Measurements from ENCODE around the gene ISX. TPM values are rescaled to one million over a fixed set of nuclear protein-coding genes. Genes with fewer than 3 reads are reported as not detected.

The ISX gene
- total RNA-seq, 1 donor from 2014 or later, result not detected

DNA sequence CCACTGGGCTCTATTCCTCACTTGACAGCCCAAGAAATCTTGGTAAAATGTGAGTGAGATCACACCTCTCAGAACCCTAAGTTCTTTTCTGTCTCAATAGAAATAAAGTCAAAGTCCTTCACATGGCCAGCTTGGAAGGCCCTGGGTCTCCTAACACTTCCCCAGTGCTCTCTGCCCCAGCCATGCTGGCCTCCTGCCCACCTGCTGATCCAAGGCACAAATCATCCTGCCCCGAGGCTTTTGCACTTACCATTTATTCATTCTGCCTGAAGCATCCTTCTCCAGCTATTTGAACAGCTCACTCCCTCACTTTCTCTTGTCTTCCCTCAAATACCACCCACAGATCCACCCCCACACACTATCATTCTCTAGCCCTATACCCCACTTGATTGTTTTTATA is 26.4 kb downstream of the ISX start:
- ATAC-seq (ENCODE audit: poor library complexity), result no peak
- no peak for DNase-seq
- intact Hi-C loops (cut with DNase I), result no loop called here

DNA sequence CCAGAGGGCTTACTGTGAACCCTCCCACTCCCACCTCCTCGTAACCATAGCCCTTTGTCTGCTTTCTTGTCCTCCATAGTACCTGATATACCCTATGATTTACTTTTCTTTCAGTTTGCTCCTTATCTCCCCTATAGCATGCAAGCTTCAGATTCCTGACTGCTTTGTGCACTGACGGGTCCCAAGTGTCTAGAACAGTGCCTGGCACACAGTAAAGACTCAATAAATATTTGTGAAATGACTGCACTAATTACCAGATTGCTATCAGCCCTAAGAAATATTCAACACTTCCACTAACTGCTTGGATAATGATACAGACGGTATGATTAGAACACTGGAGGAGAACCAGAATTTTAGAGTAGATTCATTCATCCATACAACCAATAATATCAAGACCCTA is 33.0 kb downstream of the ISX start:
- no peak for DNase-seq
- intact Hi-C loops (cut with DNase I), result no loop called here
- ATAC-seq (ENCODE audit: poor library complexity), result no peak

DNA sequence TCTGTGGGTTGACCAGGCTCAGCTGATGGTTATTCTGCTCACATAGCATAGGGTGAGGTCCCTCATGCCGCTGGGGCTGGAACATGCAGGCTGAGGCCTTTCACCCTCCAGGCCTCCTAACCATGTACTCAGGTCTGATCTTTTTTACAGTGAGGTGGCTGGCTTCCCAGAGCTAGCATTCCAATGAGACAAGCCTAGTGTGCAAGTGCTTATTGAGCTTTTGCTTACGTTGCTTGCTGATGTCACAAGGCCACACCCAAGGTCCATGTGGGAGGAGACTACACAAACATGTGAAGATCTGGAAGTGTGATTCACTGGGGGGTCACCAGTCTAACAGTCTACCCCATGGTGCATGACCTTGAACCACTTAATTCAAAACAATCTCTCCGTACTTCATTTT is 33.9 kb downstream of the ISX start:
- intact Hi-C loops (cut with DNase I), result no loop called here
- DNase-seq, result no peak
- no peak for ATAC-seq (ENCODE audit: poor library complexity)

DNA sequence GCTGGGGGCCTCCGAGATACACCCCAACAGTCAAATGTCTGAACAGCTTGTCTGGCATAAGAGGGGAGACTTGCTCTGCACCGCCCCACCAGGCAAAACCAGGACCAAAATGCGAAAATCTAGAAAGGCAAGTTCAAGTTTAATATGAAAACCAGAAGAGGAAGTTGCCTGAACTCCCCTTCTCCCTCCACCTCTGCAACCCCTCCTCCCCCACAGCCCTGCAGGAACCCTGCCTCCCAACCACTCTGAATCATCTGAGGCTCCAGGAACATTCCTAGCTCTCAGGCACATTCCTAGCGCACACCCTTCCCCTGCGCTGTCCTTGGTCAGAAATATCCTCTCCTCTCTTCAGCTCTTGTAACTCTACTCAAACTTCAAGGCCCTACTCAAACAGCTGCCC is 36.7 kb downstream of the ISX start:
- intact Hi-C loops (cut with DNase I), result no loop called here
- DNase-seq (no peak), ATAC-seq (ENCODE audit: poor library complexity) (peak; percentile 53)

DNA sequence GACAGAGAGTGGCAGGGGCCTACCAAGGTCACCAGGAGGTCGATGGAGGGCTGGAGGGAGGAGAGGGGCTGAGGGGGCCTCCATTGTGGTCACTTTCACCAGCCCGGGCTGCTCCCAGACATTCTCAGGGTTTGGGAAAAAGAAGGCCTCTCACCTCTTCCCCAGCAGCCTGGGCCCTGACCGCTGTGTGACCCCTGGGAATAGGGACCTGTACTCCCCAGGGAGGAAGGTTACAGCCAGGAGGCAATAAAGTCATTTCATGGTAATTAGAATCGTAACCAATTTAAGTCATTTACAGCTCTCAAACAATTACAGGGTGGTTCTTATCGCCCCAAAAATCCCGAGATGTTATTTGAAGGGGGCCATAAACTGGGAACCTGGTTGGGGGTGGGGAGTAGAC is 37.8 kb downstream of the ISX start:
- intact Hi-C loops (cut with DNase I), result no loop called here
- DNase-seq, result no peak
- no peak for ATAC-seq (ENCODE audit: poor library complexity)

DNA sequence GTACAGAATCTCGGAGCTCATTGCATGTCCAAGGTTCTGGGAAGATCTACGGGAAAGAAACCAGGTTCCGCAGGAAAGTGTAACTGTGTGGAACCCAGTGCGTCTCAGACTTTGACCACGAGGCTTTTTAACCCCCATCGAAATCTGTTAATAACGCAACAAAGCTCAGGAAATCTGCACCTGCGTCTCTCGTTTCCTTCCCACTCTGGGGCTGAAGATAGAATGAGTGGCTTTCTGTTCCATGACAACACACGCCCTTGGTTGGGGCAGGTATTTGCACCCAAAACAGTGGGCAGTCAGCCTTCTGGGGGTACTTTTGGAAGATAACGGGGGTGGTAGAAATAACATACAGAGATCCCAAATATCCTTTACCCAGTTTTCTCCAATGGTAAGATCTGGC is 38.5 kb downstream of the ISX start:
- ATAC-seq (ENCODE audit: poor library complexity) (no peak), DNase-seq (no peak)
- intact Hi-C loops (cut with DNase I), result no loop called here

DNA sequence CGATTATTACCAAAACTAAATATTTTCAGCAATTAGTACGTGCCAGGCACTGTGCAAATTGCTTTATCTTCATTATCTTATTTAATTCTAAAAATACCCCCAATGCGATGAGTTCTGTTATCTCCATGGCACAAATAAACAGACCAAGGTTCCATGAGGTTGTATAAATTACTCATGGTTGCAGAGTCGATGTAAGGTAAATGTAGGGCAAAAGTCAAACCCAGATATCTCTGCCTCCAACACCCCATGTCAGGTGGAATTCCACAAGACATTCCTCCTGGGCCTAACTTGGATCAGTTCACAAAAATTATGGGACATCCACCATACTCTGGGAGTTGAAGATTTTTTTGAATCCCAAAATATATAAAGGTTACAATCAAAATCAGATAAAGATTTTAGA is 43.7 kb downstream of the ISX start:
- ATAC-seq (ENCODE audit: poor library complexity) (no peak), DNase-seq (no peak)
- intact Hi-C loops (cut with DNase I), result no loop called here

DNA sequence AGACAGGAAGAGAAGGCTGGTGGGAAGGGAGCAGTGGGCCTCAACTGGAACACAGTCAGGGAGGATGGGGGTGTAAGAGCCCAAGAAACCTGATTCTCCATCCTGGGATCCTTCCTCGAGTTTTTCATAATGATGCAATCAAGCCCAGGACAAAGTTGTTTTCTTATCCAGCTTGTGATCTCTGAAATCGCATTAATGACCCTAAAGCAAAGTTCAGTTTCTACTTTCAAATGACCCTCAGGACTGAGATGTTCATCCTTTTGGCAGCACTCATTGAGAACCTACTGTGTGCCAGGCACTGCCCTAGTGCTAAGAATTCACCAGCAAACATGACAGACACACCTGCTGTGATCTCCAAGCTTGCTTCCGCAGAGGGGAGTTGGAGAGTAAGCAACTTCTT is 45.3 kb downstream of the ISX start:
- no peak for DNase-seq
- intact Hi-C loops (cut with DNase I), result no loop called here
- no peak for ATAC-seq (ENCODE audit: poor library complexity)

DNA sequence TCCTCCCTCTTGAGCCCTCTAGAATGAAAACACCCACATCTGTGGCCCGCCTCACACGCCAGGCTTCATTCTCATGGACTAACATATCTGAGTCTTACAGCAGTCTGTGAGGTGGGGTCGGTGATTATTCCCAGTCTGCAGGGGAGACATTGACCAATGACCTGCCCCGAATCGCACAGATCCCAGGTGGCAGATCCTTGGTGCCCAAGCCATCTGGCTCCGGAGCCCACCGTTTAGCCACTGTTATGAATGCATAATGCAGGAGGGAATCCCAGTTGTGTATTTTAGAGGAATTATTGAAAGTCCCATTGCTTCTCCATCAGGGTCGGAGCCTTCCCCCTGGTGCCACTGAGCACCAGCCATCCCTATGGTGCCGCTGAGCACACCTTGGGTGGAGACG is 47.4 kb downstream of the ISX start:
- intact Hi-C loops (cut with DNase I), result no loop called here
- ATAC-seq (ENCODE audit: poor library complexity) (no peak), DNase-seq (no peak)

DNA sequence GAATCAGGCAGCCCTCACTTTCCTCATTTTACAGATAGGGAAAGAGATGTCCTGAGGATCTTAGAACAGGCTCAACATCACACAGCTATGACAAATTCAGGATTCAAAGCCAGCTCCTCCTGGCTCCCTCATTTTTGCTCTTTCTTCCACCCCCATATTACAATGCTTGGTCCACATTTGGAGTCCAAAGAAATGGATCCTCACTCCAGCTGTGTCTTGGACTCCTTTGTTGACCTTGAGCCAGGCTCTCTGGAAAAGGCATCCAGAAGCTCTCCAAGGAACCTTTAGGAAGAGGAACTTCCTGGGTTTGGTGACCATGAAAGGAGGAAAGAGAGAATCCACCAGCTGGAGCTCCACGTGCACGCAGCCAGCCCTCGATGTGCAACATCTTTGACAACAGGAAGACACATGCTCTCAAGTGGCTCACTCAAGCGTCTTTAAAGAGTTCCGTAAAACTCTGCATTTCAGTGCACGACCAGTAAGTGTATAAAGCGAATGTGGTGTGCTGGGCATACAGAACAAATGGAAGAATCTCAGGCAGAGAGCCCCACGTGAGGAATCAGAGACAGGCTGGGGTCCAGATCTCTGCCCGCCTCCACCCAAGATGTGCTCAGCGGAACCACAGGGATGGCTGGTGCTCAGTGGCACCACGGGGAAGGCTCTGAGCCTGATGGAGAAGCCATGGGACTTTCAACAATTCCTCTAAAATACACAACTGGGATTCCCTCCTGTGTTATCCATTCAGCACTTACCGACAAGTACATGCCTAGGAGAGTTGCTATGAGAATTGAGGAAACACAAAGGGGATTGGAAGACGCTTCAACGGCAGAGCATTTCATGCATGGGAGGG is 48.4 kb downstream of the ISX start:
- intact Hi-C loops (cut with DNase I), result no loop called here
- ATAC-seq (ENCODE audit: poor library complexity) (no peak), DNase-seq (no peak)

DNA sequence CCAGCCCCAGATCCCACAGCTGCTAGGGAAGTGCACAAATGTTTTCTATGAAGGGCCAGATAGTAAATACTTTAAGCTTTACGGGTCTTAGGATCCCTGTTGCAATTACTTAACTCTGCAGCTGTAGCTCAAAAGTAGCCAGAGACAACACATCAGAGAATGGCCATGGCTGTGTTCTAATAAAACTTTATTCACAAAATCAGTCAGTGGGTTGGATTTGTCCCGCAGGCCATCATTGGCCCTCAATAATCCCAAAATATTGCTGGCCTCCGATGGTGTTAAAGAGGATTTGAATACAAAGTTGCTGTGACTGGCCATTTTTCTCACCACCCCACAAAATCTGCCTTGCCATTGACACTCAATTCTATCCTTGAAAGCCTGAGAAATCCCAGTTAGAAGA is 49.6 kb downstream of the ISX start:
- intact Hi-C loops (cut with DNase I), result no loop called here
- no peak for DNase-seq
- ATAC-seq (ENCODE audit: poor library complexity), result no peak

DNA sequence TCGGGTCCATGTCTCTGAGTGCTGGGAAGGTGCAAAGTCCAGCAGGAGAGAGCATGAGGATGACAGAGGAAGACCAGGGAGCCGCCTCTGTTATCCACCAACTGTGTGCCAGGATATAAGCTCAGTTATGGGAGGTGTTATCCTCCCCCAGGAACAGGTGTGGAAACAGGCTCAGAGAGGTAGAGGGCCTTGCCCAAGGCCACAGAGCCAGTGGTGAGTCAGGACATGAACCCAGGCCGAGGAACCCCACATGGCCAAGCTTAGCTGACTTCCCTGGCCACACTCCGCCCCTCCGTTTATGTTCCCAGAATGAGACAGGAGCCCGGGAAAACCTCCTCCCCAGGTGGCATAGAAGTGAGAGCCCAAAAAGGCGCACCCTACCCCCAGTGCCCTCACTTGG is 50.3 kb downstream of the ISX start:
- intact Hi-C loops (cut with DNase I), result no loop called here
- ATAC-seq (ENCODE audit: poor library complexity), result no peak

DNA sequence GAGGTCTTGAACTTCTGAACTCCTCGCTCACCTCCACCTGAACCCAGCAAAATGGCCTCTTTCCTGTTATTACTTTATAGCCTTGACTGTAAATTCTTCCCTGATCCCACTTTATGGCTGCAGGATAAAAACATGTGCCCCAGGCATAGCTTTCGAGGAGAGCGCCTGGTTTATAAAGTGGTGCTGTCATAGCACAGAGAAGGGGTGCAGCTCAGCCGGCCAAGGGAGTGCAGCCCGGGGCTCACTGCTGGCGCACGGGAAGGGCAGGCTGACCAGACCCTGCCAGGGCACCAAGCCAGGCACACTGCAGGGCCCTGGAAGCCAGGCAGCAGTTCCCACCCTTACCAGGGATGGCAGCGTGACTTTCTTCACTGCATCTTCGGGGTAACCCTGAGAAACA is 50.9 kb downstream of the ISX start:
- intact Hi-C loops (cut with DNase I), result no loop called here
- ATAC-seq (ENCODE audit: poor library complexity), result no peak
- no peak for DNase-seq

More for the DNA sequence above, 50.3 kb downstream of the ISX start:
- no peak for DNase-seq

DNA sequence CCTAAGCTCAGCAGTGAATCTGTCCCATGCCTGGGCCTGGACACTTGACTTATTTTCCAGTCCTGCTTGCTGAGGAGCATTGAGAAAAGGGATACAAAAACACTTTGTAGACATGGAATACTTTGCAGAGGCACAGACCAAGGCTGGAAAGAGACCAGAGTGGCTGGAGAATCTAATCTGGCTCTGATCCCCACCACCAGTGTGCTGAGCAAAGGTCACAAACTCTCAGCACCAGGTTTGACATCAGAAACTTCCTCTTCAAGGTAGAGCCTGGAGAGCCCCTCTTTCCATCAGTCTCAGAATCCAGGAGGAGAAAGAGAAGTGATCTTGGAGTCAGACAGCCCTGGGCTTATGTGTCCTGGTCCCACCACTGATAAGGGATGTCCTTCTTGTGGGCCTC is 53.5 kb downstream of the ISX start:
- ATAC-seq (ENCODE audit: poor library complexity) (no peak), DNase-seq (no peak)
- intact Hi-C loops (cut with DNase I), result no loop called here

DNA sequence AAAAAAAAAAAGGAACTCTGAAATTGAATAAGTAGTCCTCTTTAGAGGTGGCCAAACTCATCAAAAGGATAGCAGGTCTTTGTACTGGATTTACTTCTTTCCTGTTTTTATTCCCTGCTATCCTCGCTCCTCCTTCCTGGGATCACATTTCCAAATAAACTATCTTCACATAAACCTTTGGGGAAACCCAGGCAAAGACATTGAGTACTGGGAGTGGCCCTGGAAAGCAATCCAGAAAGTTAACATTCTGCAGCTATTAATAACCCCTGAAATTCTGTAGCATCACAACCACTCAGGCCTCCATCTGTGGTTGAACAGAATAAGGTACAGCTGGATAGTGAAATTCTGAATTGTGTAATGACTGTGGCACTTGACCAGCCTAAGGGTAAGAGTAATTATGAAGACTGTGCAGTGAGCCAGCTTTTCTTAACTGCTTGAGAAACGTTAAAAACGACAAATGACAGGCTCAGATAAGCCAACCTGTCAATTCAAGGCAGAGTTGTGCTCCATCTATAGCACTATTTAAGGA is 58.8 kb downstream of the ISX start:
- DNase-seq, result no peak
- intact Hi-C loops (cut with DNase I), result no loop called here
- ATAC-seq (ENCODE audit: poor library complexity), result peak; percentile 36

DNA sequence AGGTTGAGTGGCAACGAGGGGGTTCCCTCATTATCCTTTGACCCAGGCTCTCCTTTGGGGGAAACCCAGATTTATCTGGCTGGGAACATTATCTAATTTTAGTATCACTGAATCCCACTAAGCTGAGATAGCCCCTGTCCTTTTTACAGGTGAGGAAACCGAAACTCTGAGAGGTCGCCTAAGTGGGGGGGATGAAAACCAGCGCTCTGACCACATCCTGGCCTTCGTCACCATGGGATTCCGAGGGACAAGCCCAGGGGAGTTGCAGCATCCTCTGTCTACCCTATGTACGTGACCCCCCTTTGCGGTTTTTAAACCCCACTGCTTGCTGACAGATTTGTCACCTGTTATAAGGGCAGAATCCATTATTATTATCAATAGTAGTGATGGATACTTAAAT is 61.0 kb downstream of the ISX start:
- DNase-seq (no peak), ATAC-seq (ENCODE audit: poor library complexity) (no peak)
- intact Hi-C loops (cut with DNase I), result no loop called here

DNA sequence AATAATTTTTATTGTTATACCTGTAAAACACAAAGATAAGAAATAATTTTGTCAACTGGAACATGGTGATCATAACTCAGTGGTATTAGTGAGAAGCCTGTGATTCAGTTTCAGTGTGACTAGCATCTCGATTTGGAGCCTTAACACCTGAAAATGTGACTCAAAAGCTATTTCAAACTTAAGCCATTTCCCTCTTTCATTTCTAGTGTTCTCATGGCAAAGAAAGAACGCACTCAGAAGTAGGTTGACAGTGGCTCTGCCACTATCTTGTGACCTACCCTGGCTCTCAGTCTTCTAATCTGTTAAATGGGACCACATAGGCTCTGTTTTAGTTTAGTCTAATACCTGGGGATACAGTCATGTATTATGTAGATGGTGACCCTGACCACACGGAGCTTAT is 62.7 kb downstream of the ISX start:
- DNase-seq (no peak), ATAC-seq (ENCODE audit: poor library complexity) (no peak)
- intact Hi-C loops (cut with DNase I), result no loop called here

DNA sequence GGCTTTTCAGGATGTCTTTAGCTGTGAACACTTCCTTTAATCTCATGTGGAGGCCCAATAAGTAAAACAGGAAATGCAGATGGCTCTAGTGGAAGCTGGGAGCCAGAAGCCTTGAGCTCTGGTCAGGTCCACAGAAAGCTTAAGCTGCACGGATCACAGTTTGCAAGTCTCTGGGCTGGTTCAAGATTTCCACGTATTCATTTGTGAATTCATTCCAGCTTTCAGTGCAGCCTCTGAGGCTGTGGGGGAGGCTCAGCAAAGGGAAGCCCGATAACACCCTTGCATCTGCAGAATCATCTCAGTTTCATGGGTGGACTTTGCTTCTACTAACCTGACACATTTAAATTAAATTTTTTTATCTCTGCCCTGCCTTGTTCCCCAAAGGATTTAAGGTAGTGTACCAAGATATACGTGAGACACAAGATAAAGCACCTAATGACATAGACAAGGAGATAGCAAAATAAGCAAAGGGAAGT is 65.6 kb downstream of the ISX start:
- no peak for ATAC-seq (ENCODE audit: poor library complexity)
- DNase-seq, result no peak
- intact Hi-C loops (cut with DNase I), result no loop called here

DNA sequence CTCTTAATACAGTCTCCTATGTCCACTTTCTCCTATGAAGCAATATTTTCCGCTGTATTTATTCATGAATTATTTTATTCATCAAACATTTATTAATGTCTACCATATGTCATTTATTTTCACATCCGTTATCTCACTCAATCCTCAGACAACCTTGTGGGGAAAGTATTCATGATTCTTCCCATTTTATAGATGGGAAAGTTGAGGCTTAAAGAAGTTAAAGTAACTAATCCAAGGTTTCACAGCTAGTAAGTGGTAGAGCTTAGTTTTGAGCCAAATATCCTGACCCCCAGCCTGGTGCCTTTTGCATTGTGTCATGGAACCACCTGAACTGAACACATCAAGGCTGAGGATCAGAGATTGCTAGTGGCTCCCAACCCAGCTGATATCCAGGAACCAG is 66.6 kb downstream of the ISX start:
- DNase-seq, result no peak
- intact Hi-C loops (cut with DNase I), result no loop called here
- no peak for ATAC-seq (ENCODE audit: poor library complexity)

DNA sequence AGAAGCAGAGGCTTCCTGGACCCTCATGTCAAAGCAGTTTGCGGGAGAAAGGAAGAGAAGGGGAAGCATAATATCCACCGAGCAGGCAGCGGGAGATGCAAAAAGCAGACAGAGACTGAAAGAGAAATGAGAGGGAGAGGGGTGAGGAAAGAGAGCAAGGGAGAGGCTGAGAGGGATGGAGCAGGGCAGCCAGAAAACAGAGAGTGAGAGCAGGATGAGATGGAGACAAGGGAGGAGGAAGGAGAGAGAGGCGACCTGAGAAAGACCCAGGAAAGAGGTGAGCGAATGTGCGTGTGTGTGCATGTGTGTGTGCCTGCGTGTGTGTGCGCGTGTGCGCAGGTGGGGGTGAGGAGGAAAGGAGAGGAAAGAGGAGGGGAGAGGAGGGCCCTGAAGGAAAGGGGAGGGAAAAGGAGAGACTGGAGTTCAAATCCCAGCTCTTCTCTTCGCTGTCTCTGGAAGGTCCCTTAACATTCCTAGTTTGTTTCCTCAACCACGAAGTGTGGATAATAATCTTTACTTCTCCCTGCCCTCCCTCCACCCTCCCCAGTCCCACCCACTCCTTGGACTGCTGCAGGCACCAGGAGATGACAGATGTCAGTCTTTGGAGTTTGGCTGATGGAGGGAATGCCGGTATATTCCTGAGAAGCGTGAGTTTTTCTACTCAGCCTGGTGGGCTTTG is 67.9 kb downstream of the ISX start:
- DNase-seq (no peak), ATAC-seq (ENCODE audit: poor library complexity) (no peak)
- intact Hi-C loops (cut with DNase I), result no loop called here
